GM21381 (cell line): ENCODE data around the gene WDFY4.
A peak's percentile ranks its signal among the peaks of the same experiment; 100 is the strongest.
"Not testable (repeated sequence)": the region's sequence is repeated elsewhere in the genome, so short reads cannot be mapped to it uniquely, and the experiment has no call there.

ENCODE experiments used
- ATAC-seq: cut with Tn5 transposase; IDR thresholded peaks from one replicate; pipeline ENCODE4 v1.9.1; 2021; ENCODE audit warnings: mild to moderate bottlenecking, moderate library complexity; ENCODE audit not compliant: unreplicated experiment

WDFY4 gene

GRCh38 chr10:48684792-48685623 lies at the start of gene WDFY4:
WDFY4 (plus strand) TSS chr10:48684873; CDS start chr10:48709733, 24,860 bp downstream.
- peak; percentile 51 for ATAC-seq

GRCh38 chr10:48634984-48635557 lies 49.6 kb upstream of the WDFY4 start:
- ATAC-seq, result no peak

- no peak for ATAC-seq
Measured at GRCh38 chr10:48636231-48636630, 48.4 kb upstream of the WDFY4 start.

- ATAC-seq, result no peak
Measured at GRCh38 chr10:48636901-48637300, 47.8 kb upstream of the WDFY4 start.

GRCh38 chr10:48638158-48638557 lies 46.5 kb upstream of the WDFY4 start:
- ATAC-seq, result no peak

GRCh38 chr10:48638739-48639527 lies 45.7 kb upstream of the WDFY4 start:
- no peak for ATAC-seq

GRCh38 chr10:48639632-48640031 lies 45.0 kb upstream of the WDFY4 start:
- no peak for ATAC-seq

- ATAC-seq, result no peak
Measured at GRCh38 chr10:48640326-48640725, 44.3 kb upstream of the WDFY4 start.

- ATAC-seq, result not testable (repeated sequence)
Measured at GRCh38 chr10:48641099-48641690, 43.5 kb upstream of the WDFY4 start.

GRCh38 chr10:48645600-48645999 lies 39.1 kb upstream of the WDFY4 start:
- ATAC-seq, result no peak

GRCh38 chr10:48647073-48647472 lies 37.6 kb upstream of the WDFY4 start:
- not testable (repeated sequence) for ATAC-seq

- no peak for ATAC-seq
Measured at GRCh38 chr10:48648172-48648942, 36.3 kb upstream of the WDFY4 start.

GRCh38 chr10:48649349-48649944 lies 35.2 kb upstream of the WDFY4 start:
- ATAC-seq, result no peak

- ATAC-seq, result no peak
Measured at GRCh38 chr10:48651293-48651692, 33.4 kb upstream of the WDFY4 start.

GRCh38 chr10:48651839-48652238 lies 32.8 kb upstream of the WDFY4 start:
- no peak for ATAC-seq

GRCh38 chr10:48652344-48652743 lies 32.3 kb upstream of the WDFY4 start:
- ATAC-seq, result no peak

GRCh38 chr10:48653347-48653746 lies 31.3 kb upstream of the WDFY4 start:
- ATAC-seq, result no peak

- no peak for ATAC-seq
Measured at GRCh38 chr10:48653944-48654698, 30.6 kb upstream of the WDFY4 start.
